HepG2 (cell line): Measurements from ENCODE around the gene ZBTB21. TPM values are rescaled to one million over a fixed set of nuclear protein-coding genes. Genes with fewer than 3 reads are reported as not detected.

Experiments
- ATAC-seq: fragments of 200-7000 bp; cut with Tn5 transposase; 3 replicates; pipeline ENCODE4 v1.9.1; 2020; ENCODE audit warnings: mild to moderate bottlenecking, moderate library complexity
- BruUV-seq: library from RNA; stranded (reverse); fragments of 400-500 nt; replicated peaks from 2 replicates; lab custom pipeline; 2021; lab: Mats Ljungman, UMichigan
- CTCF ChIA-PET: fragments of 300-600 bp; formaldehyde crosslinking; extraction: SDS; loops from one replicate; lab custom pipeline; 2021; ENCODE audit warnings: low total read pairs, inconsistent platforms, low intra/inter-chr PET ratio; lab: Yijun Ruan, JAX
- POLR2A ChIA-PET: fragments of 350-600 bp; sonication (Branson Sonifier 250); formaldehyde crosslinking; loops from one replicate; lab custom pipeline; 2020; ENCODE audit warnings: antibody characterized with exemption, inconsistent platforms; lab: Yijun Ruan, JAX
- DNase-seq: peaks from one replicate; pipeline ENCODE4 v3.0.0-alpha.2; 2015; ENCODE audit warnings: low spot score
- FAIRE-seq: peaks from 3 replicates; lab custom pipeline; 2011; peaks lifted over from hg19 to GRCh38; lab: Jason Lieb, UNC
- H2AFZ ChIP-seq: one replicate; pipeline ENCODE4 v1.6.1; 2011; ENCODE audit warnings: low read length, inconsistent platforms
- H3K27ac ChIP-seq: fragments of 300-600 bp; 3 replicates; pipeline ENCODE4 v1.8.0; 2011; ENCODE audit warnings: mixed run types, mild to moderate bottlenecking, mixed read lengths, low read length, inconsistent platforms; ENCODE audit not compliant: insufficient read depth; ENCODE audit errors: extremely low read length
- H3K27me3 ChIP-seq, 2 experiments: fragments of 200-600 bp in 1 of 2; 2 replicates in 1 of 2; 3 replicates in 1 of 2; pipeline versions ENCODE4 v1.6.0 to v1.8.0; 2011; ENCODE audit warnings: low read length in 2 of 2, mild to moderate bottlenecking in 2 of 2, moderate library complexity in 2 of 2, inconsistent platforms in 1 of 2; ENCODE audit not compliant: insufficient read depth in 2 of 2, control insufficient read depth in 1 of 2
- H3K36me3 ChIP-seq, 2 experiments: fragments of 200-600 bp in 1 of 2; replicated peaks in 1 of 2; 2 replicates in 1 of 2; 3 replicates in 1 of 2; pipeline versions ENCODE4 v1.5.1 to v1.8.0; 2011; ENCODE audit warnings: low read length in 2 of 2, inconsistent platforms in 1 of 2; ENCODE audit not compliant: insufficient read depth in 2 of 2, control insufficient read depth in 1 of 2
- H3K4me1 ChIP-seq: 2 replicates; pipeline ENCODE4 v1.5.1; 2012; ENCODE audit warnings: low read length, inconsistent platforms; ENCODE audit not compliant: insufficient read depth
- H3K4me2 ChIP-seq: 2 replicates; pipeline ENCODE4 v1.6.0; 2011; ENCODE audit warnings: low read depth, low read length, inconsistent platforms
- H3K4me3 ChIP-seq, 3 experiments: fragments of 200-600 bp in 1 of 3; sonication (generic), shearing (Covaris generic) in 1 of 3; replicated peaks in 1 of 3; 2 replicates each; pipeline ENCODE4 v1.5.1; 2011 to 2016; ENCODE audit warnings: low read length in 3 of 3, inconsistent platforms in 2 of 3, low read depth in 2 of 3, mild to moderate bottlenecking in 2 of 3, control low read depth in 1 of 3, mixed read lengths in 1 of 3; ENCODE audit not compliant: insufficient read depth in 1 of 3
- H3K79me2 ChIP-seq: one replicate; pipeline ENCODE4 v1.6.1; 2011; ENCODE audit warnings: low read length, inconsistent platforms; ENCODE audit not compliant: insufficient read depth
- H3K9ac ChIP-seq: 2 replicates; pipeline ENCODE4 v1.6.0; 2011; ENCODE audit warnings: mild to moderate bottlenecking, low read depth, low read length, inconsistent platforms; ENCODE audit not compliant: insufficient read depth
- H3K9me3 ChIP-seq: 2 replicates; pipeline ENCODE4 v1.5.1; 2012; ENCODE audit warnings: mild to moderate bottlenecking, low read length
- H4K20me1 ChIP-seq: 2 replicates; pipeline ENCODE4 v1.6.0; 2011; ENCODE audit warnings: inconsistent platforms, mild to moderate bottlenecking, low read length, moderate library complexity; ENCODE audit not compliant: insufficient read depth
- EHMT2 ChIP-seq: fragments of 200-600 bp; sonication (generic); IDR thresholded peaks from 2 replicates; pipeline ENCODE4 v1.7.0; 2017; ENCODE audit warnings: antibody characterized with exemption, low read depth, low read length, borderline replicate concordance
- PHF21A ChIP-seq: sonication (generic); formaldehyde crosslinking; IDR thresholded peaks from 2 replicates; pipeline ENCODE4 v1.5.0; 2020; ENCODE audit warnings: mild to moderate bottlenecking, missing genetic modification reagents
- PRDM10 ChIP-seq: sonication (generic); formaldehyde crosslinking; IDR thresholded peaks from 2 replicates; pipeline ENCODE4 v1.4.0; 2020; ENCODE audit warnings: low read depth, missing genetic modification reagents
- YEATS4 ChIP-seq: sonication (generic); formaldehyde crosslinking; IDR thresholded peaks from 2 replicates; pipeline ENCODE4 v1.4.0; 2020; ENCODE audit warnings: missing genetic modification reagents, borderline replicate concordance
- WGBS: methylation state at CpG from one replicate; pipeline ENCODE4 v1.1.6; 2017; ENCODE audit warnings: low lambda C conversion rate; 5-methylcytosine and 5-hydroxymethylcytosine counted together
- in situ Hi-C: cut with HindIII; loops from 2 replicates; pipeline ENCODE4 v1.10.0; 2017; ENCODE audit warnings: low pct_unique_long_range_greater_than_20kb; ENCODE audit not compliant: extremely low pct_ligation_motif_present
- intact Hi-C: fragments of 100-400 bp; cut with micrococcal nuclease; formaldehyde crosslinking; loops from one replicate; pipeline ENCODE4 v1.10.0; 2022; ENCODE audit not compliant: unreplicated experiment
- polyA plus RNA-seq, 8 experiments: library from polyadenylated mRNA; depleted of rRNA in 3 of 8; stranded (reverse) in 7 of 8; unstranded in 1 of 8; fragments of >200 nt; fragmentation: Illumina TruSeq in 4 of 8; extraction: Trizol in 4 of 8; gene quantifications; 2 replicates each; pipeline versions ENCODE4 v1.2.1 to v1.2.3, GENCODE V29; 2011 to 2016; ENCODE audit warnings: low read depth in 4 of 8, missing spikeins in 1 of 8, mixed read lengths in 1 of 8; ENCODE audit not compliant: insufficient read depth in 1 of 8
- total RNA-seq, 5 experiments: library from RNA; depleted of rRNA; stranded (reverse); fragments of >200 nt; fragmentation: Illumina TruSeq; extraction: Trizol; gene quantifications; 2 replicates each; pipeline ENCODE4 v1.2.3, GENCODE V29; 2016; ENCODE audit warnings: low read depth in 1 of 5
- TF ChIP-seq, protein P1 (sequence below): sonication (generic); formaldehyde crosslinking; IDR thresholded peaks from 2 replicates; pipeline ENCODE4 v1.4.0; 2020; ENCODE audit warnings: mild to moderate bottlenecking, missing genetic modification reagents, borderline replicate concordance
- TF ChIP-seq, protein P2 (sequence below): sonication (generic); formaldehyde crosslinking; IDR thresholded peaks from 2 replicates; pipeline ENCODE4 v1.5.0; 2020; ENCODE audit warnings: mild to moderate bottlenecking, missing genetic modification reagents, moderate library complexity

The ZBTB21 gene
- total and polyA plus RNA-seq, 2 of the 13 experiments (the other 11 are each of a cell fraction or from before 2014, with no cell fraction given) = 4.5 to 6.1 TPM

GRCh38 chr21:42051788-42052187, 41.6 kb upstream of the ZBTB21 start (continued):
- TF ChIP-seq, protein P1, sequence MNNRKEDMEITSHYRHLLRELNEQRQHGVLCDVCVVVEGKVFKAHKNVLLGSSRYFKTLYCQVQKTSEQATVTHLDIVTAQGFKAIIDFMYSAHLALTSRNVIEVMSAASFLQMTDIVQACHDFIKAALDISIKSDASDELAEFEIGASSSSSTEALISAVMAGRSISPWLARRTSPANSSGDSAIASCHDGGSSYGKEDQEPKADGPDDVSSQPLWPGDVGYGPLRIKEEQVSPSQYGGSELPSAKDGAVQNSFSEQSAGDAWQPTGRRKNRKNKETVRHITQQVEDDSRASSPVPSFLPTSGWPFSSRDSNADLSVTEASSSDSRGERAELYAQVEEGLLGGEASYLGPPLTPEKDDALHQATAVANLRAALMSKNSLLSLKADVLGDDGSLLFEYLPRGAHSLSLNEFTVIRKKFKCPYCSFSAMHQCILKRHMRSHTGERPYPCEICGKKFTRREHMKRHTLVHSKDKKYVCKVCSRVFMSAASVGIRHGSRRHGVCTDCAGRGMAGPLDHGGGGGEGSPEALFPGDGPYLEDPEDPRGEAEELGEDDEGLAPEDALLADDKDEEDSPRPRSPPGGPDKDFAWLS (CRISPR knock-in tag) = no peak
- no peak for TF ChIP-seq EHMT2
- TF ChIP-seq PHF21A (CRISPR knock-in tag) = no peak
- TF ChIP-seq YEATS4 (CRISPR knock-in tag) = no peak
- TF ChIP-seq, protein P2, sequence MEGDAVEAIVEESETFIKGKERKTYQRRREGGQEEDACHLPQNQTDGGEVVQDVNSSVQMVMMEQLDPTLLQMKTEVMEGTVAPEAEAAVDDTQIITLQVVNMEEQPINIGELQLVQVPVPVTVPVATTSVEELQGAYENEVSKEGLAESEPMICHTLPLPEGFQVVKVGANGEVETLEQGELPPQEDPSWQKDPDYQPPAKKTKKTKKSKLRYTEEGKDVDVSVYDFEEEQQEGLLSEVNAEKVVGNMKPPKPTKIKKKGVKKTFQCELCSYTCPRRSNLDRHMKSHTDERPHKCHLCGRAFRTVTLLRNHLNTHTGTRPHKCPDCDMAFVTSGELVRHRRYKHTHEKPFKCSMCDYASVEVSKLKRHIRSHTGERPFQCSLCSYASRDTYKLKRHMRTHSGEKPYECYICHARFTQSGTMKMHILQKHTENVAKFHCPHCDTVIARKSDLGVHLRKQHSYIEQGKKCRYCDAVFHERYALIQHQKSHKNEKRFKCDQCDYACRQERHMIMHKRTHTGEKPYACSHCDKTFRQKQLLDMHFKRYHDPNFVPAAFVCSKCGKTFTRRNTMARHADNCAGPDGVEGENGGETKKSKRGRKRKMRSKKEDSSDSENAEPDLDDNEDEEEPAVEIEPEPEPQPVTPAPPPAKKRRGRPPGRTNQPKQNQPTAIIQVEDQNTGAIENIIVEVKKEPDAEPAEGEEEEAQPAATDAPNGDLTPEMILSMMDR (CRISPR knock-in tag) = no peak

DNA sequence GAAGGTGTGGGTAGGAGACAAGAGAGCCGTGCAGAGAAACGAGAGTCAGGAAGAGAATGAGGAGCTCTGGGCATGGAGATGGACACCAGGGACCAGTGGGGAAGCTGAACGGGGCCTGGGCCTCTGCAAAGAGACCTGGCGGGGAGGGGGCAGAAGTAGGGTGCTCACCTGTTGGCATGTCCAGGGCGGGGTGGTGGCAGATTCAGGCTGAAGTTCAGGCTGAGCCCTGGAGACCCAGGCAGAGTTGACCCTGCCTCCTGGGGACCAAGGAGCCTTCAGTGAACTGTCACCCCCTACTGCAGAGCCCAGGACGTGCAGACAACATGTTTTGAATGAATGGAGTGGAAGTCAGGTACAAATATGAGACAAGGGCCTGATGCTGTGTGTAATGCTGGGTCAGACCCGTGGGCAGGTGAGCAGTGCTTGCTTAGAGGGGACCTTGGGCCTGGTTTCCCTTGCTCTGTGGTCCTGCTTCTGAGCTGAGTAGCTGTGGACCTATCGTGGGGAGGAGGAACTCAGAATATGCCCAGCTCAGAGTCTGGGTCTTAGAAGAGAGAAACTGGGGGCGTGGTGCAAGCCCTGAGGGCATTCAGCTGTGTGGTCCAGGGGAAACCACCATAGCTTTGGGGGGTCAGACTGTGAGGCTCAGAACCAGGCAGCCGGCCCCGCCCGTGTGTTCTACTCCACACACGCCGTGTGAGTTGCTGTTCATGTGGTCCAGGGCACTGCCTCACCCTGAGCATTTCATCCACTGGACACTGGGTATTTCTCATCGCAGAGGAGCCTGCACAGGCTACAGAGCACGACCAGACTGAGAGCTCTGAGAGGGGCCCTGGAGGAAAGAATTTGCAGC, 39.6 kb upstream of the ZBTB21 start:
- POLR2A ChIA-PET = no interaction called here
- no peak overlapping the region for H3K4me2 ChIP-seq
- no peak for DNase-seq
- no peaks in the 10 kb centered on the region for H3K9me3 ChIP-seq
- no peak overlapping the region for H2AFZ ChIP-seq
- in situ Hi-C loops = no loop called here
- WGBS = 26% methylated on average over 6 of the region's 16 CpGs
- H3K4me1 ChIP-seq = no peaks in the 10 kb centered on the region
- TF ChIP-seq PRDM10 (CRISPR knock-in tag) = no peak
- TF ChIP-seq, protein P2 (CRISPR knock-in tag) = peak; percentile 18; the same call in 1 of the 2 replicates
- TF ChIP-seq, all 625 proteins: peak for 1
- CTCF ChIA-PET = no interaction called here
- no peaks in the 10 kb centered on the region for H3K36me3 ChIP-seq
- H4K20me1 ChIP-seq = no peaks in the 10 kb centered on the region
- no peak overlapping the region for H3K9ac ChIP-seq
- no peak overlapping the region for H3K27ac ChIP-seq
- H3K4me3 ChIP-seq = no peak overlapping the region
- intact Hi-C loops = no loop called here
- H3K79me2 ChIP-seq = no peaks in the 10 kb centered on the region
- FAIRE-seq (no peak), ATAC-seq (peak; percentile 46; the same call in 2 of the 3 replicates)
- no TSS peak for BruUV-seq
- H3K27me3 ChIP-seq = peaks cover 1 to 20% of the 10 kb centered on the region in 2 experiments; a peak in 3 of 5 replicates
